Fibroblast of mammary gland (primary cell): ENCODE results near the gene GPR18.
A peak's percentile ranks its signal among the peaks of the same experiment; 100 is the strongest.

Experiments
- DNase-seq: peaks from one replicate; pipeline ENCODE4 v3.0.0-alpha.2; 2010; ENCODE audit warnings: low read depth
- H3K4me3 ChIP-seq: 2 replicates; pipeline ENCODE4 v1.5.1; 2011; ENCODE audit warnings: low read depth, mild to moderate bottlenecking, low read length, moderate library complexity; ENCODE audit not compliant: control insufficient read depth
- TF ChIP-seq, protein P1 (sequence below): conservative IDR thresholded peaks from 2 replicates; pipeline ENCODE4 v1.5.1; 2011; ENCODE audit warnings: low read depth, low read length, inconsistent platforms; ENCODE audit not compliant: control insufficient read depth, insufficient read depth

Gene GPR18

DNA sequence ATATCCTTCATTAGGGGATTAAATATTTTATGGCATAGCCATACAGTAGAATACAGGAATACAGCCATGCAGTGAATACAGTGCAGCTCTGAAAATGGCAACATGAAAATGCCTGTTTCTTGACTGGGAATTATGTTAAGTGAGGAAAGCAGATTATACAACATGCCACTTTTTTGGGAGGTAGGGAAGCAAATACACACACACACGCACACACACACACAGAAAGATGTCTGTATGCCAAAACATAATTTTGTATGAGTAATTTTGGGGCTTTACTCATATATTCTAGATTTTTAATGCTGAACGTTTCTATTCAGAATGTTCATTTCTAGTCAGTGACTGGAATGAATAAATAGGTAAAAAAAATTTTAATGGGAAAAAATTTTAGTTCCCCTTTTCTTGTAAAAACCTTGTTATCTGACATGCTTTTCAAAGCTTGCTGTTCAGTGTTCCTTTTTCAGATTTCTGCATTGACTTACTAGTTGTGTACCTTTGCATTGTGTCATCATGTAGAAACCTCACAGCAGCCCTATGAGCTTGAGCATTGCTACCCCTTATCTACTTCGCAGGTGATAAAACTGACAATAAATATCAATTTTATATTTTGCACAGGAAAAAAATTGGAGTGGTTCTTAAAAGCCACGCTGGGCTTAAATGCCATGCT lies 41.2 kb upstream of the GPR18 start:
- DNase-seq, result no peak
- no peak overlapping the region for H3K4me3 ChIP-seq
- TF ChIP-seq, protein P1, sequence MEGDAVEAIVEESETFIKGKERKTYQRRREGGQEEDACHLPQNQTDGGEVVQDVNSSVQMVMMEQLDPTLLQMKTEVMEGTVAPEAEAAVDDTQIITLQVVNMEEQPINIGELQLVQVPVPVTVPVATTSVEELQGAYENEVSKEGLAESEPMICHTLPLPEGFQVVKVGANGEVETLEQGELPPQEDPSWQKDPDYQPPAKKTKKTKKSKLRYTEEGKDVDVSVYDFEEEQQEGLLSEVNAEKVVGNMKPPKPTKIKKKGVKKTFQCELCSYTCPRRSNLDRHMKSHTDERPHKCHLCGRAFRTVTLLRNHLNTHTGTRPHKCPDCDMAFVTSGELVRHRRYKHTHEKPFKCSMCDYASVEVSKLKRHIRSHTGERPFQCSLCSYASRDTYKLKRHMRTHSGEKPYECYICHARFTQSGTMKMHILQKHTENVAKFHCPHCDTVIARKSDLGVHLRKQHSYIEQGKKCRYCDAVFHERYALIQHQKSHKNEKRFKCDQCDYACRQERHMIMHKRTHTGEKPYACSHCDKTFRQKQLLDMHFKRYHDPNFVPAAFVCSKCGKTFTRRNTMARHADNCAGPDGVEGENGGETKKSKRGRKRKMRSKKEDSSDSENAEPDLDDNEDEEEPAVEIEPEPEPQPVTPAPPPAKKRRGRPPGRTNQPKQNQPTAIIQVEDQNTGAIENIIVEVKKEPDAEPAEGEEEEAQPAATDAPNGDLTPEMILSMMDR, result no peak

DNA sequence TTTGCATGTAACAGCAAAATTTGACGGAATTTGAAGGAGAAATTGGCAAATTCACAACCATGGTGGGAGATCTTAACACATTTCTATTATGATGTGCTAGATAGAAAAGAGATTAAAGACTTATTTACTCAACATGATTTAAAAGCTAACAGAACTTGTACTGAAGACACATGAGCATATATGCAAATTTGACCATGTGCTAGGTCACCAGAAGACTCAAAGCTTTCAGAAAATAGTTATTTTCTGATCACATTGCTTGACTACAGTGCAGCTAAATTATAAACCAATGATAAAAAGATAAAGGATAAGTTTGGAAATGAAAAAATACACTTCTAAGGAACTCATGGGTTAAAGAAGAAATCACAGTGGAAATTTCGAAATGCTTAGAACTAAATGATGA lies 39.9 kb upstream of the GPR18 start:
- TF ChIP-seq, protein P1, result no peak
- no peak for DNase-seq
- H3K4me3 ChIP-seq, result no peak overlapping the region

DNA sequence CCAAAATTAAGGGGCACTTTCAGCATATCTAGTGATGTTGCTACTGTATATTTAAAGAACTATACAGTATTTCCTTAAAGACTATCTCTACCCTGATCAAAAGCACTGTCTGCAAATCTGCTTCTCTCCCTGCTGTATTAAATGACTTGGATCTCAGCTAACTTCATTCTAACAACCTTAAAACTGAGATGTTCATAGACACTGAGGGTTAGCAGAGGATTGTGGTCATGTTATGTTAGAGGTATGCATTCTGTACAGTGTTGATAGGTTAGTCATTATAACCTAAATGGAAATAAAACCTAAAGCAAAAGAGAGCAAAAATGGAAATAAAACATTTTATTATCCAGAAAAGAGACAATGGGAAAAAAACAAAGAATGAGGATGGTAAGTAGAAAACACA lies 39.2 kb upstream of the GPR18 start:
- DNase-seq, result no peak
- TF ChIP-seq, protein P1, result no peak
- no peak overlapping the region for H3K4me3 ChIP-seq

DNA sequence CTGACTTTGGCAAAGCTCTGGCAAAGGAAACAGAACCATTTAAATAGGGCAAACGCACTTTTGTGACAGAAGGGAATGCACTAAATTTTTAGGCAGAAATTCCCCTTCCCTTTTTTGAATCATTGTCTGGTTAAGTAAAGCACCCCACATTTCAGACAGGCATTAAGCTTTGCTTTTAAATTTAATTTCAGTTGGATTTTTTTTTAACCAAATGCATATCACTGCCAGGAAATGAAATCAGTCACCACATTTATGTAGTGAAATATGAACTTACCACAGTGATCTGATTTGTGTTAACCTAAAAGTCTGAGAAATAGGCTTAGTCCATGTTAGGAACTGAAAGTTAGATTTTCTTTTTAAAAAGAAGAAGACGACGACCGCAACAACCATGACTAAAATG lies 38.2 kb upstream of the GPR18 start:
- H3K4me3 ChIP-seq, result no peak overlapping the region
- no peak for DNase-seq
- TF ChIP-seq, protein P1, result no peak

DNA sequence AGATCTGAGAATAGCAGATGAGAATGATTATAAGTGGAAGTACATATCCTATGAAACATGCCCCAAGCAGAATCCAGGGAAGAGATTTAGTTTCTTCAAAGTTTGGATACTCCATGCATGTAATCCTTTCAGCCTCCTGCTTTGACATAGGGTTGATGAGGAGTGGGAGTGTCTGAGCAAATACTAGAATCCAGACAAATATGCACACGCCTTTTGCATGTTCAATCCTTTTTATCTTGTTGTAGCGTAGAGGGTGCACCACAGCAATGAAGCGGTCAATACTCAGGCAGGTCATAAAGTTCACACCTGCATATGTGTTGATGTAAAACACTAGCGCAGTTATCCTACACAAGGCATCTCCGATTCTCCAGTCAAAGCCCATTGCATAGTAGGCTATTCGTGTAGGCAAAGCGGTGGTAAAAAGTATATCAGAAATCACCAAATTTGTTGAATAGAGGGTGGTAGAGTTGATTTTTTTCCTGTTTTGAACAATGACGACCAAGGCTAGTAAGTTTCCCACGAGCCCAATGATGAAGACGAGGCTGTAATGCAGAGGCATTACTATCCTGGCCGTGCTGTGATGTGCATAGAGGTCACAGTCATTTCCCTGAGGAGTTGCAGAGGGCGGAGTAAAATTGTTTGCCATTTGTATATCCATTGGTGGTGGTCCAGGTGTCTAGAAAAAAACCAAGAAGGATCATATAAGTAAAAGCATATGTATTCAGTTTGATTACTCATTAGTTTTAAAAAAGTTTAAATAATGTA lies 37.5 kb upstream of the GPR18 start:
- H3K4me3 ChIP-seq, result no peak overlapping the region
- TF ChIP-seq, protein P1, result no peak
- DNase-seq, result peak; percentile 64

DNA sequence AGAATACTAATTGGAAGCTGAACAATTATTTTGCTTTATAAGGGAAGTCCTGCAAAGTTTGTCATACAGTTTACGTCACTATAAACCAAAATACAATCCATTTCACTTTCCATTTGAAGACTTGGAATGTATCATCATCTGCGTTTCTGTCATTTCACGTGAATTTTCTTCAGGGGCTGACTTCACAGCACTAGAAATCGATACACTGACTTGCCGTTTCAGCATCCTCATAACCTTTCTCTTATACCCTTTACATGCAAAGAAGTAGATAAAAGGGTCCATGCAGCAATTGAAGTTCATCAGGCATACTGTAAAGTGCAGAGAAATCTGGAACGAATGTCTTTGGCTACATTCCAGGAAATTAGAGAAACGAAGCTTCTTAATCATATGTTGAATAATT lies 36.8 kb upstream of the GPR18 start:
- TF ChIP-seq, protein P1, result no peak
- DNase-seq, result no peak
- H3K4me3 ChIP-seq, result no peak overlapping the region
